ENCODE data around the gene SPG7.
A peak's percentile ranks its signal among the peaks of the same experiment; 100 is the strongest.

The SPG7 gene

GRCh38 chr16:89554343-89554742 lies 46.1 kb downstream of the SPG7 start:
- Histone ChIP-seq H3K4me1 (no peaks in the 10 kb centered on the region), H3K4me3 (ENCODE audit: low read depth, low read length) (no peak overlapping the region), H3K36me3 (peaks cover 36% of the 10 kb centered on the region), H3K27me3 (no peaks in the 10 kb centered on the region), H3K9me3 (no peaks in the 10 kb centered on the region)
- DNase-seq, result no peak
- no peak for TF ChIP-seq CTCF (IDR thresholded peaks at IDR 0.05; ENCODE audit: low read depth, low read length)

- no peaks in the 10 kb centered on the region for H3K9me3 ChIP-seq
- H3K27me3 ChIP-seq, result no peaks in the 10 kb centered on the region
- H3K36me3 ChIP-seq, result peaks cover 31% of the 10 kb centered on the region
- DNase-seq, result no peak
- TF ChIP-seq CTCF (IDR thresholded peaks at IDR 0.05; ENCODE audit: low read depth, low read length), result no peak
- no peaks in the 10 kb centered on the region for H3K4me1 ChIP-seq
- no peak overlapping the region for H3K4me3 ChIP-seq (ENCODE audit: low read depth, low read length)
These were observed 47.1 kb downstream of the SPG7 start for GRCh38 chr16:89555265-89555664.

- no peaks in the 10 kb centered on the region for H3K9me3 ChIP-seq
- H3K36me3 ChIP-seq, result peaks cover 27% of the 10 kb centered on the region
- no peaks in the 10 kb centered on the region for H3K4me1 ChIP-seq
- TF ChIP-seq CTCF (IDR thresholded peaks at IDR 0.05; ENCODE audit: low read depth, low read length), result no peak
- H3K4me3 ChIP-seq (ENCODE audit: low read depth, low read length), result no peak overlapping the region
- H3K27me3 ChIP-seq, result no peaks in the 10 kb centered on the region
- DNase-seq, result no peak
These were observed 47.6 kb downstream of the SPG7 start for GRCh38 chr16:89555780-89556179.

- Histone ChIP-seq H3K4me1 (no peaks in the 10 kb centered on the region), H3K27me3 (no peaks in the 10 kb centered on the region), H3K4me3 (ENCODE audit: low read depth, low read length) (no peak overlapping the region), H3K36me3 (peaks cover 34% of the 10 kb centered on the region), H3K9me3 (no peaks in the 10 kb centered on the region)
- TF ChIP-seq CTCF (IDR thresholded peaks at IDR 0.05; ENCODE audit: low read depth, low read length), result peak; percentile 90
- DNase-seq, result peak; percentile 92
These were observed 48.8 kb downstream of the SPG7 start for GRCh38 chr16:89556750-89557689.

- Histone ChIP-seq H3K9me3 (no peaks in the 10 kb centered on the region), H3K4me3 (ENCODE audit: low read depth, low read length) (no peak overlapping the region), H3K27me3 (no peaks in the 10 kb centered on the region), H3K36me3 (peaks cover 43% of the 10 kb centered on the region), H3K4me1 (0 out of 2 replicates have a peak, but pooled peaks cover 2% of the 10 kb centered on the region)
- no peak for TF ChIP-seq CTCF (IDR thresholded peaks at IDR 0.05; ENCODE audit: low read depth, low read length)
- DNase-seq, result no peak
These were observed 49.7 kb downstream of the SPG7 start for GRCh38 chr16:89557690-89558490.

Measured in BE2C (cell line).